ENCODE data around the gene HECW1.

HECW1 gene

GRCh38 chr7:43309706-43310022, 197.2 kb downstream of the HECW1 start:
- Histone ChIP-seq H3K36me3 (ENCODE audit: control insufficient read depth in 1 of 2, insufficient read depth in 2 of 2, low read depth in 1 of 2, low read length in 2 of 2) (no peaks in the 10 kb centered on the region), H3K27ac (ENCODE audit: low read length, poor library complexity, severe bottlenecking) (no peak overlapping the region), H3K79me1 (replicated peaks; ENCODE audit: low read length, poor library complexity, severe bottlenecking) (no peaks in the 10 kb centered on the region), H2AK5ac (ENCODE audit: low read length, severe bottlenecking) (no peak overlapping the region), H2BK120ac (ENCODE audit: low read depth, low read length) (no peak overlapping the region), H3K9me3 (ENCODE audit: control insufficient read depth, low read length) (no peaks in the 10 kb centered on the region), H3K27me3 (ENCODE audit: control insufficient read depth in 1 of 2, insufficient read depth in 1 of 2, low read length in 2 of 2) (peaks cover 0 to 3% of the 10 kb centered on the region in 2 experiments), H2BK12ac (ENCODE audit: low read length in 2 of 2) (no peak overlapping the region), H3K9ac (ENCODE audit: low read length) (no peak overlapping the region), H4K91ac (ENCODE audit: low read length) (no peak overlapping the region), H2BK15ac (ENCODE audit: low read depth, poor library complexity, severe bottlenecking) (no peak overlapping the region), H3K4me2 (ENCODE audit: low read length, poor library complexity, severe bottlenecking) (no peak overlapping the region), H3K4me3 (ENCODE audit: insufficient read depth in 1 of 2, low read depth in 1 of 2, low read length in 2 of 2) (no peak overlapping the region), H2AFZ (ENCODE audit: low read depth, low read length) (no peak overlapping the region), H3K18ac (ENCODE audit: low read depth in 1 of 2, low read length in 2 of 2) (no peak overlapping the region), H3K4me1 (ENCODE audit: control insufficient read depth, insufficient read depth, low read depth, low read length) (no peaks in the 10 kb centered on the region), H3K4ac (ENCODE audit: low read depth in 1 of 2, low read length in 2 of 2) (no peak overlapping the region), H2BK5ac (ENCODE audit: low read depth, low read length, poor library complexity, severe bottlenecking) (no peak overlapping the region), H3K14ac (ENCODE audit: low read length in 2 of 2) (no peak overlapping the region), H4K8ac (ENCODE audit: low read length) (no peak overlapping the region), H3K23ac (ENCODE audit: low read length in 2 of 2) (no peak overlapping the region)
- 90% methylated on average over 2 of the region's 2 CpGs for WGBS
- no peak for DNase-seq

DNA sequence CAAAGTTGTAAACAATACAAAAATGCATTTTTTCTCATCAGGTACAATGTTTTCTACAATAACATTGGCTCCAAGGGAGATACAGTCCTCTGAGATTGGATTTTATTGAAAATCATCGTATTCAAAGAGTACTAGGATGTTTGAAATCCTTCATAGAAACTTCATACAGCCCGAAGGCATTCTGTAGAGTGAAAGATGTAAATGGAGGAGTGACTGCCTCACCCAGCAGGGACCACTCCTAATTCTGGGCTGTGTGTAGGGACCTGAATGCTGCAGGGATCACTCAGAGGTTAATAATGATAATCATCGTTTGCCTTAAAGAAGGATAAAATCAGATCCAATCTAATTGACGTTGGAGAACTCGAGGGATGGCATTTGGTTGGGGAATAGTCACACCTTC, 198.6 kb downstream of the HECW1 start:
- no peak overlapping the region for H3K27ac ChIP-seq (ENCODE audit: low read length, poor library complexity, severe bottlenecking)
- no peaks in the 10 kb centered on the region for H3K4me1 ChIP-seq (ENCODE audit: control insufficient read depth, insufficient read depth, low read depth, low read length)
- no peak overlapping the region for H3K4ac ChIP-seq (ENCODE audit: low read depth in 1 of 2, low read length in 2 of 2)
- no peak overlapping the region for H2BK15ac ChIP-seq (ENCODE audit: low read depth, poor library complexity, severe bottlenecking)
- H2BK12ac ChIP-seq (ENCODE audit: low read length in 2 of 2): no peak overlapping the region
- H3K4me2 ChIP-seq (ENCODE audit: low read length, poor library complexity, severe bottlenecking): no peak overlapping the region
- no peak overlapping the region for H2BK120ac ChIP-seq (ENCODE audit: low read depth, low read length)
- H3K14ac ChIP-seq (ENCODE audit: low read length in 2 of 2): no peak overlapping the region
- no peak overlapping the region for H2AK5ac ChIP-seq (ENCODE audit: low read length, severe bottlenecking)
- no peaks in the 10 kb centered on the region for H3K36me3 ChIP-seq (ENCODE audit: control insufficient read depth in 1 of 2, insufficient read depth in 2 of 2, low read depth in 1 of 2, low read length in 2 of 2)
- no peak overlapping the region for H2AFZ ChIP-seq (ENCODE audit: low read depth, low read length)
- no peak overlapping the region for H4K91ac ChIP-seq (ENCODE audit: low read length)
- H3K9ac ChIP-seq (ENCODE audit: low read length): no peak overlapping the region
- H3K27me3 ChIP-seq (ENCODE audit: control insufficient read depth in 1 of 2, insufficient read depth in 1 of 2, low read length in 2 of 2): peaks cover 0 to 3% of the 10 kb centered on the region in 2 experiments
- no peaks in the 10 kb centered on the region for H3K79me1 ChIP-seq (replicated peaks; ENCODE audit: low read length, poor library complexity, severe bottlenecking)
- H3K9me3 ChIP-seq (ENCODE audit: control insufficient read depth, low read length): no peaks in the 10 kb centered on the region
- no peak overlapping the region for H3K18ac ChIP-seq (ENCODE audit: low read depth in 1 of 2, low read length in 2 of 2)
- H4K8ac ChIP-seq (ENCODE audit: low read length): no peak overlapping the region
- H3K4me3 ChIP-seq (ENCODE audit: insufficient read depth in 1 of 2, low read depth in 1 of 2, low read length in 2 of 2): no peak overlapping the region
- 92% methylated on average over 5 of the region's 5 CpGs for WGBS
- no peak overlapping the region for H2BK5ac ChIP-seq (ENCODE audit: low read depth, low read length, poor library complexity, severe bottlenecking)
- DNase-seq: no peak
- no peak overlapping the region for H3K23ac ChIP-seq (ENCODE audit: low read length in 2 of 2)

- Histone ChIP-seq H4K91ac (ENCODE audit: low read length) (no peak overlapping the region), H3K4me1 (ENCODE audit: control insufficient read depth, insufficient read depth, low read depth, low read length) (no peaks in the 10 kb centered on the region), H2BK12ac (ENCODE audit: low read length in 2 of 2) (no peak overlapping the region), H3K4me3 (ENCODE audit: insufficient read depth in 1 of 2, low read depth in 1 of 2, low read length in 2 of 2) (no peak overlapping the region), H3K79me1 (replicated peaks; ENCODE audit: low read length, poor library complexity, severe bottlenecking) (no peaks in the 10 kb centered on the region), H2BK5ac (ENCODE audit: low read depth, low read length, poor library complexity, severe bottlenecking) (no peak overlapping the region), H3K18ac (ENCODE audit: low read depth in 1 of 2, low read length in 2 of 2) (no peak overlapping the region), H2AK5ac (ENCODE audit: low read length, severe bottlenecking) (no peak overlapping the region), H3K4ac (ENCODE audit: low read depth in 1 of 2, low read length in 2 of 2) (no peak overlapping the region), H2BK120ac (ENCODE audit: low read depth, low read length) (no peak overlapping the region), H3K27ac (ENCODE audit: low read length, poor library complexity, severe bottlenecking) (no peak overlapping the region), H3K23ac (ENCODE audit: low read length in 2 of 2) (no peak overlapping the region), H3K14ac (ENCODE audit: low read length in 2 of 2) (no peak overlapping the region), H3K27me3 (ENCODE audit: control insufficient read depth in 1 of 2, insufficient read depth in 1 of 2, low read length in 2 of 2) (peaks cover 0 to 3% of the 10 kb centered on the region in 2 experiments), H2BK15ac (ENCODE audit: low read depth, poor library complexity, severe bottlenecking) (no peak overlapping the region), H3K9ac (ENCODE audit: low read length) (no peak overlapping the region), H2AFZ (ENCODE audit: low read depth, low read length) (no peak overlapping the region), H3K36me3 (ENCODE audit: control insufficient read depth in 1 of 2, insufficient read depth in 2 of 2, low read depth in 1 of 2, low read length in 2 of 2) (no peaks in the 10 kb centered on the region), H3K9me3 (ENCODE audit: control insufficient read depth, low read length) (no peaks in the 10 kb centered on the region), H3K4me2 (ENCODE audit: low read length, poor library complexity, severe bottlenecking) (no peak overlapping the region), H4K8ac (ENCODE audit: low read length) (no peak overlapping the region)
- WGBS: 97% methylated on average over 20 of the region's 22 CpGs
- DNase-seq: no peak
Observed at GRCh38 chr7:43311694-43312093, 199.2 kb downstream of the HECW1 start.

DNA sequence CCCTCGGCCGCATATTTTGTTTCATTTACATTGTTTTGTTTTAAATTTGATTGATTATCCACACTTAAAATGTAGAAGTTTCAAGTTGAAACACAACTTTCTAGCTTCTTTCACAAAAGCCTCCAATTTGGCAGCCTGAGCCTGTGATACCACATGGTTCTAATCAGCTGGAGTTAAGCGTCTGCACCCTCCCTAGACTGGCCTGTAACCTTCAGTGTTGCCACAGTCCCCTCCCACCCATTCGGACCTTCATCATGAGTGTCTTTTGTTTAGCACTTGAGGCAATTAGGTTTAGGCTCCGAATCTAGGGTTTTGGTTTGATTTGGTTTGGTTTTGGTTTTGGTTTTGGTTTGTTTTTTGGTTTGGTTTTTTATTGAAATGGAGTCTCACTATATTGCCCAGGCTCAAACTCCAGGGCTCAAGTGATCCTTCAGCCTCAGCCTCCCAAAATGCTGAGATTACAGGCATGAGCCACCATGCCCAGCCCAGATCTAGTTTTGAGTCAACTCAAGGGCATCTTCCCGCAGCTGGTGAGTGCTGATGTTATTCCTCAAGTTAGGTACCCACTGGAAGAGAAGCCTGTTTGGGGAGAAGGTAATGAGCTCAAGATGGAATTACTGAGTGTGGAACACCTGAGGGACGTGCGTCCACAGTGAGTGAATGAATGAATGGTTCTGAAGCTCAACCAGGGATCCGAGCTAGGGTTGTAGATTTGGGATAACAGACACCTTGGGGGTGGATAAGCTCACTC, 201.4 kb downstream of the HECW1 start:
- H2BK12ac ChIP-seq (ENCODE audit: low read length in 2 of 2): no peak overlapping the region
- H3K23ac ChIP-seq (ENCODE audit: low read length in 2 of 2): no peak overlapping the region
- H4K8ac ChIP-seq (ENCODE audit: low read length): no peak overlapping the region
- H3K4me2 ChIP-seq (ENCODE audit: low read length, poor library complexity, severe bottlenecking): no peak overlapping the region
- H2BK5ac ChIP-seq (ENCODE audit: low read depth, low read length, poor library complexity, severe bottlenecking): no peak overlapping the region
- DNase-seq: no peak
- no peak overlapping the region for H3K18ac ChIP-seq (ENCODE audit: low read depth in 1 of 2, low read length in 2 of 2)
- H3K9ac ChIP-seq (ENCODE audit: low read length): no peak overlapping the region
- no peak overlapping the region for H3K4ac ChIP-seq (ENCODE audit: low read depth in 1 of 2, low read length in 2 of 2)
- H3K4me3 ChIP-seq (ENCODE audit: insufficient read depth in 1 of 2, low read depth in 1 of 2, low read length in 2 of 2): no peak overlapping the region
- H3K27me3 ChIP-seq (ENCODE audit: control insufficient read depth in 1 of 2, insufficient read depth in 1 of 2, low read length in 2 of 2): peaks cover 0 to 6% of the 10 kb centered on the region in 2 experiments
- H2AK5ac ChIP-seq (ENCODE audit: low read length, severe bottlenecking): no peak overlapping the region
- no peaks in the 10 kb centered on the region for H3K4me1 ChIP-seq (ENCODE audit: control insufficient read depth, insufficient read depth, low read depth, low read length)
- no peak overlapping the region for H2BK15ac ChIP-seq (ENCODE audit: low read depth, poor library complexity, severe bottlenecking)
- no peak overlapping the region for H2BK120ac ChIP-seq (ENCODE audit: low read depth, low read length)
- no peak overlapping the region for H4K91ac ChIP-seq (ENCODE audit: low read length)
- H3K36me3 ChIP-seq (ENCODE audit: control insufficient read depth in 1 of 2, insufficient read depth in 2 of 2, low read depth in 1 of 2, low read length in 2 of 2): no peaks in the 10 kb centered on the region
- no peak overlapping the region for H3K14ac ChIP-seq (ENCODE audit: low read length in 2 of 2)
- no peak overlapping the region for H2AFZ ChIP-seq (ENCODE audit: low read depth, low read length)
- no peak overlapping the region for H3K27ac ChIP-seq (ENCODE audit: low read length, poor library complexity, severe bottlenecking)
- 89% methylated on average over 7 of the region's 9 CpGs for WGBS
- no peaks in the 10 kb centered on the region for H3K9me3 ChIP-seq (ENCODE audit: control insufficient read depth, low read length)
- no peaks in the 10 kb centered on the region for H3K79me1 ChIP-seq (replicated peaks; ENCODE audit: low read length, poor library complexity, severe bottlenecking)
